Ishikawa (cell line): Measurements from ENCODE around the gene TMPRSS7.

Experiments
- CREB1 ChIP-seq: IDR thresholded peaks from 2 replicates; pipeline ENCODE4 v1.6.1; 2012; ENCODE audit warnings: low read depth
- FOXM1 ChIP-seq: IDR thresholded peaks from 2 replicates; pipeline ENCODE4 v1.6.1; 2012; ENCODE audit warnings: low read depth, borderline replicate concordance
- MAX ChIP-seq: IDR thresholded peaks from 2 replicates; pipeline ENCODE4 v1.6.1; 2012
- RAD21 ChIP-seq: IDR thresholded peaks from 2 replicates; pipeline ENCODE4 v1.6.1; 2012; ENCODE audit warnings: low read depth
- TCF12 ChIP-seq: IDR thresholded peaks from 2 replicates; pipeline ENCODE4 v1.6.1; 2012; ENCODE audit warnings: low read depth
- TEAD4 ChIP-seq: IDR thresholded peaks from 2 replicates; pipeline ENCODE4 v1.6.1; 2012
- USF1 ChIP-seq: IDR thresholded peaks from 2 replicates; pipeline ENCODE4 v1.6.1; 2012
- YY1 ChIP-seq: IDR thresholded peaks from 2 replicates; pipeline ENCODE4 v1.6.1; 2012; ENCODE audit warnings: low read depth
- ZBTB7A ChIP-seq: IDR thresholded peaks from 2 replicates; pipeline ENCODE4 v1.6.1; 2012; ENCODE audit warnings: low read depth
- TF ChIP-seq, protein P1 (sequence below): IDR thresholded peaks from 2 replicates; pipeline ENCODE4 v1.6.1; 2012; ENCODE audit warnings: low read depth, mild to moderate bottlenecking

DNA sequence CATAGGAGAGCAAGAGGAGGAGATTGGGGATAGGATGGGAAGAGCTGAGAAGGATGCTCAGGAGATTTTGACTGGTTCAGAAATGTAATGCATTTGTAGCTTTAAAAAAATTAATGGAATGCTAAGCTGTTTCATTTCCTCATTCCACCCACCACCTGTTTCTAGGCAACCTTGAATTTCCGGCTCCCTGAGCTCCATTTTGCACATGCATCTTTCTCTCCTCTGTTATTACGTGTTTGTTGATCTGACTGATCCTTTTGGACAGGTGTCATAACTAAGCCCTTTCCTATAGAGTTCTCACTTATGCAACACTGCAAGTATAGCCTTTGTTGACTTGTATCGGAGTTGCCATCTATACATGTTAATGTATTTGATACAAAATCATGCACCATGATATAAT, 4.3 kb downstream of the TMPRSS7 start:
- TF ChIP-seq MAX, result no peak
- no peak for TF ChIP-seq RAD21
- peak; percentile 79 for TF ChIP-seq TEAD4
- TF ChIP-seq, protein P1, sequence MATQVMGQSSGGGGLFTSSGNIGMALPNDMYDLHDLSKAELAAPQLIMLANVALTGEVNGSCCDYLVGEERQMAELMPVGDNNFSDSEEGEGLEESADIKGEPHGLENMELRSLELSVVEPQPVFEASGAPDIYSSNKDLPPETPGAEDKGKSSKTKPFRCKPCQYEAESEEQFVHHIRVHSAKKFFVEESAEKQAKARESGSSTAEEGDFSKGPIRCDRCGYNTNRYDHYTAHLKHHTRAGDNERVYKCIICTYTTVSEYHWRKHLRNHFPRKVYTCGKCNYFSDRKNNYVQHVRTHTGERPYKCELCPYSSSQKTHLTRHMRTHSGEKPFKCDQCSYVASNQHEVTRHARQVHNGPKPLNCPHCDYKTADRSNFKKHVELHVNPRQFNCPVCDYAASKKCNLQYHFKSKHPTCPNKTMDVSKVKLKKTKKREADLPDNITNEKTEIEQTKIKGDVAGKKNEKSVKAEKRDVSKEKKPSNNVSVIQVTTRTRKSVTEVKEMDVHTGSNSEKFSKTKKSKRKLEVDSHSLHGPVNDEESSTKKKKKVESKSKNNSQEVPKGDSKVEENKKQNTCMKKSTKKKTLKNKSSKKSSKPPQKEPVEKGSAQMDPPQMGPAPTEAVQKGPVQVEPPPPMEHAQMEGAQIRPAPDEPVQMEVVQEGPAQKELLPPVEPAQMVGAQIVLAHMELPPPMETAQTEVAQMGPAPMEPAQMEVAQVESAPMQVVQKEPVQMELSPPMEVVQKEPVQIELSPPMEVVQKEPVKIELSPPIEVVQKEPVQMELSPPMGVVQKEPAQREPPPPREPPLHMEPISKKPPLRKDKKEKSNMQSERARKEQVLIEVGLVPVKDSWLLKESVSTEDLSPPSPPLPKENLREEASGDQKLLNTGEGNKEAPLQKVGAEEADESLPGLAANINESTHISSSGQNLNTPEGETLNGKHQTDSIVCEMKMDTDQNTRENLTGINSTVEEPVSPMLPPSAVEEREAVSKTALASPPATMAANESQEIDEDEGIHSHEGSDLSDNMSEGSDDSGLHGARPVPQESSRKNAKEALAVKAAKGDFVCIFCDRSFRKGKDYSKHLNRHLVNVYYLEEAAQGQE, result no peak
- TF ChIP-seq YY1, result no peak
- TF ChIP-seq TCF12, result no peak
- no peak for TF ChIP-seq USF1
- TF ChIP-seq ZBTB7A, result no peak
- TF ChIP-seq CREB1, result no peak
- TF ChIP-seq FOXM1, result no peak
